Central memory CD4-positive, alpha-beta T cell (primary cell): ENCODE results near the gene ARL9.

Experiments
- DNase-seq: peaks from one replicate; pipeline ENCODE4 v3.0.0; 2022
- total RNA-seq, 3 experiments: gene quantifications; one replicate each; lab custom pipeline; 2026; lab: John Stamatoyannopoulos, UW

ARL9 gene, protein sequence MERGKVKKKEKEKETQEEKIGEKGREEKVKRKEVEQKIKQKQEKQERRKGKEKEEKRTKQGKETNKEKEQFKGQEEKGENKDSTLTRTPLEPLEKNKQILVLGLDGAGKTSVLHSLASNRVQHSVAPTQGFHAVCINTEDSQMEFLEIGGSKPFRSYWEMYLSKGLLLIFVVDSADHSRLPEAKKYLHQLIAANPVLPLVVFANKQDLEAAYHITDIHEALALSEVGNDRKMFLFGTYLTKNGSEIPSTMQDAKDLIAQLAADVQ
- total RNA-seq, result 0.19 to 0.44 (median 0.25) reads per million in 3 experiments

DNA sequence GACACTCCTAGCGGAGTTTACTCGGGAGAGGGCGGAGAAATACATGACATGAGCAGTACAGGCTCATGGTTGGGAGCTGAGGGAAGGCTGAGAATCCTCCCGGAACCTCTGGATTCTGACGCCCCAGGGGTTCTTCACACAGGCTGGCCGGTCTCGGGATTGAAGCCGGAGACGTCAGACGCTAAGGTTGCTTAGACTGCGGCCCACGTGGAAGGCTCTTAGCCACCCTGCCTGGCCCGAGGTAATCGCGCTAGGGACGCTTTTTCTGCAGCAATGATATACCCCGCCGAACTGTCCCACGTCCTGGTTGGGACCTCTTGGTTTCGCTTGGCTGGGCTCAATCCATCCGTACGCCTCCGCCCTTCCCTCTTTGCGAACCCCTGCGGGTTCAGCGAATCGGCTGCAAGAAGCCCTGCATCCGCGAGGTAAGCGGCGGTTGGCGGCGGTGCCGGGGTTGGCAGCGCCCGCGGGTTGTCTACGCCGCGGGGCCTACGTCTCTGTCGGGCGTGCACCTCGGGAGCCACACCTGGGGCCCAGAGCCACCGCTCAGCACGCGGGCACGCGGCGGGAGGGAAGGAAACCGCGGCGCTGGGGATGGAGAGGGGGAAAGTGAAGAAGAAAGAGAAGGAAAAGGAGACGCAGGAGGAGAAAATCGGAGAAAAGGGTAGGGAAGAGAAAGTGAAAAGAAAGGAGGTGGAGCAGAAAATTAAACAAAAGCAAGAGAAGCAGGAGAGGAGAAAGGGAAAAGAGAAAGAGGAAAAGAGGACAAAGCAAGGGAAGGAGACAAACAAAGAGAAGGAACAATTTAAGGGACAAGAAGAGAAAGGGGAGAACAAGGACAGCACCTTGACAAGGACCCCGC is at the start of gene ARL9:
Gene ARL9, plus strand, starts transcription at position 523 of the 862 bp plus-strand sequence. Its CDS starts 72 bp downstream, at position 595.
- peak; percentile 61 for DNase-seq

DNA sequence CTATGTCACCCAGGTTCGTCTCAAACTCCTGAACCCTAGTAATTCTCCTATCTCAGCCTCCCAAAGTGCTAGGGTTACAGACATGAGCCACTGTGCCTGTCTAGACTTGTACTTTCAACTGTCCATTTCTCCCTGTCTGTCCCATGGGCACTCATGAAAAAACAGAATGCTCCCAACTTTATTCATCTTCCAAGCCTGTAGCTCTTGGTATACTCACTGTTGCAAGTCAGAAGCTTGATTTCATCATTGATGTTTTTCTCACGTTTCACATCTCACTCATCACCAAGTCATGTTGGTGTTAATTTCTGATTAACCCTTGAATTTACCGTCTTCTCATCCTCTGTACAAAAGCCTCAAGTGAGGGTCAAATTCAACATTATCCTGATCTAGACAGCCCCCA is 45.5 kb upstream of the ARL9 start:
- no peak for DNase-seq

DNA sequence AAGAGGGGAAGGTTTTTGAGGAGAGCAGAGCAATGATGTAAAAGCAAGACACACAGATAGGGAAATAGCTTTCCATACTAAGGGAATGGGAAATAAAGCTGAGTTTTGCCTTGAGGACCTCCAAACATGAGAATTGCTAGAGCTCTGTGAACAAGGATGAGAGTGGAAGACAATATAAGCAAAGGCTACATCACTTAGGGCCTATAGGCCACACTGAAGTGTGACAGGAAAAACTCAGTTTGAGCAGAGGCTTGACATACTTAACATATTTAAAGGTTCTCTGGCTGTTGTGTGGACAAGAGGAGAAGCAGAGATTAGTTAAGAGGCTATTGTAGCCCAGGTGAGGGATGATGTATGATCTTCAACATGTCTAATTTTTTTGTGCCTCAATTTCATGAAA is 43.4 kb upstream of the ARL9 start:
- DNase-seq, result no peak

DNA sequence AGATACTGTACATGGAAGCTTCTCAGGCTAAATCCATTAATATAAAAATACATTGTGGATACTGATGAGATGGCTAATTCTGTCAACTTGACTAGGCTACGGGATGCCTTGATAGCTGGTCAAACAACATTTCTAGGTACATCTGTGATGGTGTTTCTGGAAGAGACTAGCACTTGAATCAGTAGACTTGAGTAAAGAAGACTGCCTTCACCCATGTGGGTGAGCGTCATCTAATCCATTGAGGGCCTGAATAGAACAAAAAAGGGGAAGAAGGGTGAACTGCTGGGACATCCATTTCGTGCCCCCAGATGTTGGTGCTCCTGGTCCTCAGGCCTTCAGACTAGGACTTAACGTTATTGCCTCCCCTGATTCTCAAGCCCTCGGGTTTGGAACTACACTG is 41.9 kb upstream of the ARL9 start:
- DNase-seq, result no peak

DNA sequence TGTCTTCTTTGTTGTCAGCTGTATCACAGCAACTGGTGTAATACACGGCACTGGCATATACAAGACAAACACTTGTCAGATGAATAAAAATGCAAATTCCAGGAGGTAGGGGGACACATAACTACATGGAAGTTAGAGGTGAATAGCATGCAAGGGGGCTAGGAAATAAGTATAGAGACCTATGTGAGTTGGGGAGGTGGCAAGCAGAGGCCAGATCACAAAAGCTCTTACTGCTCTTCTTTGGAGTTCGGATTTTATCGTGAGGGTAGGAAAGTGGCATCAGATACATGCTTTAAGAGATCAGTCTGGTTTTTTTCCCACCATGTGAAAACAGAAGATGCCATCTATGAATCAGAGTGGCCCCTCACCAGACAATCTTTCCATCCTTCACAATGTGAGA is 41.0 kb upstream of the ARL9 start:
- DNase-seq, result no peak

DNA sequence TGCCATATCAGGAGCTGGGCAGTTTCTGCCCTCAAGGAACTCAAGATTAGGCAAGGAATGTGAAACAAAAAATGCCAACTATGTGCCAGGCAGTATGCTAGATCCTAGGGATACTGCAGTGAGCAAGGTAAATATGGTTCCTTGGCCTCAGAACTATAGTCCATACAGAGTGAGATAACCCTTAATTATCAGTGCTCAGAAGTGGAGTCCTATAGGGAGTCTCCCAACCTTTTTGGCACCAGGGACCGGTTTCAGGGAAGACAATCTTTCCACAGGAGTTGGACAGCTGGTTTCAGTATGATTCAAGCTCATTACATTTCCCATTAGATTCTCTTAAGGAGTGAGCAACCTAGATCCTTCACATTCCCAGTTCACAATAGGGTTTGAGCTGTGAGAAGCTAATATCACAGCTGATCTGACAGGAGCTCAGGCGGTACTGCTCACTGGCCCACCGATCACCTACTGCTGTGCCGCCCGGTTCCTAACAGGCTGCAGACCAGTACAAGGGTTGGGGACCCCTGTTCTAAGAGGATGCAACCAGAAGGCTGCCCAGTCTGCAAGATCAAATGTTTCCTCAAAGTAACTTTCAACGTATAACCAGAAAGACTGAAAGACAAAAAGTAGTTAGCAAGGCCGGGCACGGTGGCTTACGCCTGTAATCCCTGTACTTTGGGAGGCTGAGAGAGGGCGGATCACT is 39.8 kb upstream of the ARL9 start:
- DNase-seq, result no peak

DNA sequence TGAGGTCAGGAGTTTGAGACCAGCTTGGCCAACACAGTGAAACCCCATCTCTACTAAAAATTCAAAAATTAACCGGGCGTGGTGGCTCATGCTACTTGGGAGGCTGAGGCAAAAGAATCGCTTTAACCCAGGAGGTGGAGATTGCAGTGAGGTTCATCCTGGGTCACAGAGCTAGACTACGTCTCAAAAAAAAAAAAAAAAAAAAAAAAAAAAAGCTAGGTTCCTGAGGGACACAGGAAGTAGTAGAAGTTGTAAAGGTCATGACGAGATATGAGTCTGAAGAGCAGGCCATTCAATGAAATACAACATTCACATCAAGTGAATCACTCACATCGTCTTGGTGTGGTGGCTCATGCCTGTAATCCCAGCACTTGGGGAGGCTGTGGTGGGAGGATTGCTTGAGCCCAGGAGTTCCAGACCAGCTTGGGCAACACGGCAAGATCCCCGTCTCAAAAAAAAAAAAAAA is 39.3 kb upstream of the ARL9 start:
- peak; percentile 2 for DNase-seq

DNA sequence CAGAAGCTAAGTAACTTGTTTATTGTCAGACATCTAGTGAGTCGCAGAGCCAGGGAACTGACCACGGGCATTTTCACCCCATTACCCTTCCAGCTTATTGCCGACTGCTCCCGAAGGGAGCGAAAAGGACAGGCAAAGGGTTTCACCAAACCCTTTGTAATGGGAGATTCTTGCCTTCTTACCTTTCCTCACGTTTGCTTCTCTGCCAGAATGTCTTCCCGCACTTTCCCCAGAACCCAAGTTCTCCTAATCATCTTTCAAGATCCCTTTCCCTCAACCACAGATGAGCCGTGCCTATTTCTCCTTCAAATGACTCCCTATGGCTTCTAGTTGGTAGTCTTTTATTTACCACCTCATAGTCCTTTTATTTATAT is 38.7 kb upstream of the ARL9 start:
- no peak for DNase-seq

DNA sequence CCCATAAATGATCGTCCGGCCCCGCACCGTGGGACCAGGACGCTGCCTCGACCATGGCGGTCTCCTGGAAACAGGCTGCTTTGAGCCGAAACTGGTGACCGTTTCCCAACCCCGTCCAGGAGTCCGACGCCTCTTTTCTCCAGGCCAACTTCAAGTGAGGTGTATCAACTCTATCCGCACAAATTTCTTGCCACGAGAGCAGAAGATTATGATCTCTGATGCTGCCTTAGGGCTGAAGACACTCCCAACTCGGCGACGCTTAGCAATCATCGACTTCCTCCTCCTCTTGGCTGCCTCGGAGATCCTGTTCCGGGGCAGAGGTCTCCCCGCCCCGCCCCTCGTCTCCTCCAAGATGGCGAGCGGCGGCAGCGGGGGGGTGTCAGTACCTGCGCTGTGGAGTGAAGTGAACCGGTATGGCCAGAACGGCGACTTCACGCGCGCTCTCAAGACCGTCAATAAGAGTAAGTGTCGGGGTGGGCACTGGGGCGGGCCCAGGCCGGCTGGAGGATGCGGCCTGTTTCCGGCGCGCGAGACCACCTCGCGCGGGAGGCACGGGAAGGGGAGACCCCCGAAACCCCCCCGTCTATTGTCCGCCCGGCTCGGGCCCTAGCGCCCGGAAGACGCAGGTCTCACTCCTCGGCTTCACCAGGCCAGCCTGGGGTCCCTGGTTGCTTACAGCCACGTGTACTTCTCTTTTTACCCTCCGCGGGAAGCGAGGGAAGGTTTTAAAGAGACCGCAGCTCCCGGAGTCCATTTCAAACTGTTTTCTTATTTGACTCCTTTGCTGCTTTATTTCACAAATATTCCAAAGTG is 38.1 kb upstream of the ARL9 start, which contains the start of gene SRP72:
Gene SRP72, plus strand, starts transcription at position 334 of the 813 bp plus-strand sequence. Its CDS starts 19 bp downstream, at position 353.
- DNase-seq, result peak; percentile 90

DNA sequence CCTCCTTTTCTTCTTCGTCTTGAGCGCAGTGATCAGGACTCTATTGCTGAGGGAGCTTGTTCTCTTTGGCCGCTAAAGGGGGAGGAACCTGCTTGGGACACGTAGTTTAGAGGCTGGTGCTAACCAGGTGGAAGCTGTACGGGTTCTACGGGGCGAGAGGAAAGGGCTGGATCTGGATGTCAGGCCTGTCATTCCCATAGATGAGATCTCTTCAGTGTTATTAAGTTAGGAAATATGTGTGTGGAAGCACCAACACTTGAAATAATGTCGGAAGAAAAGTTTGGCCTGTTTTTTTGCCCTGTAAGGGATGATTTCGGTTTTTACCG is 37.5 kb upstream of the ARL9 start:
- no peak for DNase-seq

DNA sequence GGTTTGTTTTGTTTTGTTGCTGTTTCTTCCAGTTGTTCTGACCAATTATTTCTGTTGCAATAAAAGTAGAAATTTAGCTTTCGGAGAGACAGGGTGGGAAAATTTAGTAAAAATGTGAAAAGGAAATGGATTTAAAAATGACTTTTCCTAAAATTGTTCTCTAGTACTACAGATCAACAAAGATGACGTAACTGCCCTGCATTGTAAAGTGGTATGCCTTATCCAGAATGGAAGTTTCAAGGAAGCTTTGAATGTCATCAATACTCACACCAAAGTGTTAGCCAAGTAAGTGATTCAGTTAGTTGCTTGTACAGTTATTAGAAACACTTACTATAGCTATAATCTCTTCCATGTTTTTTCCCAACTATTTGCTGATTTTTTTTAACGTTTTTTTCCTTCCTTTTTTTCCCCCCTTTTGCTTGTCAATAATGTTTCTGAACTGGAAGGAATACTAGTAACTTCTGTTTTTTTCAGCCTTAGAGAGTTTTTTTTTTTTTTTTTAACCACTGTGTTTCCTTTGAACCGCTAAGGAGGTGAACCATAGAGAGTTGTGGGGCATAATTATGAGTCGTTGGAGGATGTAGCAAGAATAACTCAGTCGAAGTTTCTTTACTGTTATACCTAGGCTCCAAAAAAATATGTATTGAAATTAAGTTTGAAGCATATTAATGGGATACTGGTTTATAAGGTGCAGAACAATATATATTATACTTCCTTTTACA is 35.9 kb upstream of the ARL9 start:
- no peak for DNase-seq

DNA sequence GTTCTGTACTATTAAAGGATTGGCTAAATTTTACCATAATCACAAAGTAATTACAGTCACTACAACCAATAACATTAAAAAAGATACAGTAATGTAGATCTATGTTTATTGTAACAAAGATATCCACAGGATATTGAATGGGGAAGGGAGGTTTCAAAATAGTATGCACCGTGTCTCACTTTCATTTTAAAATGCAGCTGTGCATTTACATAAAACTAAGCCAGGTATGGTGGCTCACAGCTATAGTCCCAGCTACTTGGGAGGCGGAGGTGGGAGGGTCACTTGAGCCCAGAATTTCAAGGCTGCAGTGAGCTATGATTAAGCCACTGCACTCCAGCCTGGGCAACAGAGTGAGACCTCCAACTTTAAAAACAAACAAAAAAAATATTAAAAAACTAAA is 29.7 kb upstream of the ARL9 start:
- DNase-seq, result no peak

DNA sequence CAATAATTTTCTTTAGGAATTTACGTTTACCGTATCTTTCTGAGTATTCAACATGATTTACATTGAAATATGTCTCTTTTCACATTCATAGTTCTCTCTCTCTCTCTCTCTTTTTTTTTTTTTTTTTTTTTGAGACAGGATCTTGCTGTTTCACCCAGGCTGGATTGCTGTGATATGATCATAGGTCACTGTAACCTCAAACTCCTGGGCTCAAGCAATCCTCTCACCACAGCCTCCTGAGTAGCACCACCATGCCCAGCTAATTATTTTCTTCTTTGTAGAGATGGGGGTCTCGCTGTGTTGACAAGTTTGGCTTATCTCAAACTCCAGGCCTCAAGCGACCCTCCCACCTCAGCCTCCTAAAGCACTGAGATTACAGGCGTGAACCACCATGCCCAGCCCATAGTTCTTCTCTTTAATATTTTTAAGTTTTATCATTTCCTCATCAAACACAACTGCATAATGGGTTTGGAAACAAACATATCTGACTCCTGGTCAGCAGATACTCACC is 28.3 kb upstream of the ARL9 start:
- no peak for DNase-seq

DNA sequence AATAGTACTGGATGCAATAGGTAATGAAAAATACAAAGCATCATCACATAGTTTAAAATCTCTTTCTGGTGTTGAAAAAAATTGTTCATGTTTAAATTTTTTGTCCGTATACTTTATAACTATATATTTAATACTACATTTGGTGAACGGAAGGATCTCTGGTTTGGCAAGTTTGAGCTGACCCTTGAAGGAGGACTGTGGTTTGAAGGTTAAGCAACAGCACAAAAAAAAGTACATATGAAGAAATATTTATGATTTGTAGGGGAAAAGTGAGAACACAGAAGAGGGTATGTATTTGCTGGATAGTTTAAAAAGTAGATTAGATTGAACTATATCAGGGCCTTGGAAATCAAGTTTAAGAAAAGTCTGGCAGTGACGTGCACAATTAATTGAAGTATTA is 24.9 kb upstream of the ARL9 start:
- no peak for DNase-seq

DNA sequence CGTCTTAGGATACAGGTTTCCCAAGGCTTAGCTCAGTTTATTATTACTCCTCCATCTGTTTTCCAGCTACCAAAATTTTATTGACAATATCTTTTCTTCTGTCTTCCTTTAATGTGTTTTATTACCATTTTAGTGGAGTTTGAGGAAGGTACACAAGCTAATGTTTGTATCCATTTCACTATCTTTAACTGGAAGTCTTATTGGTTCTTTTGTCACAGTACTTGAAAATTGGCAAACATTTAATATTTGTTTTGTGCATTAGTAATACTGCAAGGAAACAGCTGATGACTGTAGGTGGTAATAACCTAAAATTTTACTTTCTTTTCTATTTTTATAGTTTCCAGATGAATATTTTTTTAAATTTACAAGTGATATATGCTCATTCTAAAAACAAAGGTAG is 9.3 kb upstream of the ARL9 start:
- no peak for DNase-seq

DNA sequence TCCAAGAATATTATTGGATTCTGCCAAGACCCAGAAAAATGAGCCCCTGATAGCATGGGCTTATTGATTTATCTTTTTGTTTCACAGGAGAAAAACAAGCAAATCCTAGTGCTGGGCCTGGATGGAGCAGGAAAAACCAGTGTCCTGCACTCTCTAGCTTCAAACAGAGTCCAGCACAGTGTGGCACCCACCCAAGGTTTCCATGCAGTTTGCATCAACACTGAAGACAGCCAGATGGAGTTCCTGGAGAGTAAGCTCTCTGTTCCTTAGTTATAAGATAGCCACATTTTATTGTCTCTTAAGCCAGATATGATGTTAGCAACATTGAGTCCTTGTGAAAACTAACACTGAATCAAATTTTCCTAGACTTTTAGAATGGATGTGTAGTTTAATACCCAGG is 5.5 kb downstream of the ARL9 start:
- DNase-seq, result no peak

DNA sequence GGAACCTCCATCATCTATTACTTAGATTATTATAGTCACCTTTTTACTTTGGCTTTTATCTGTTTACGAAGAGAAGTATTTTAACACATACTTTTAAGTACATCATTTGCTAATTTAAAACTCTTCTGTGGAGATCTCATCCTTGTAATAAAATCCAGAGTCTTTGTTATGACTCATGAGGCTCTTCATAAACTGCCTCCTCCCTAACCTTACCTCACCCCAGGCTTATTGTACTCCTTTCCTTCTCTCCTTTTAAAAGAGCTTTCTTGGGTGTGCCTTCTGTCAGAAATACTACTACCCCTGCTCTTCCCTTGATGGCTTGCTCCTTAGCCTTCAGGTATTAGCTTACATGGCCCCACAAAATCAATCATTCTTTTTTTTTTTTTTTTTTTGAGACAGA is 6.6 kb downstream of the ARL9 start:
- no peak for DNase-seq

DNA sequence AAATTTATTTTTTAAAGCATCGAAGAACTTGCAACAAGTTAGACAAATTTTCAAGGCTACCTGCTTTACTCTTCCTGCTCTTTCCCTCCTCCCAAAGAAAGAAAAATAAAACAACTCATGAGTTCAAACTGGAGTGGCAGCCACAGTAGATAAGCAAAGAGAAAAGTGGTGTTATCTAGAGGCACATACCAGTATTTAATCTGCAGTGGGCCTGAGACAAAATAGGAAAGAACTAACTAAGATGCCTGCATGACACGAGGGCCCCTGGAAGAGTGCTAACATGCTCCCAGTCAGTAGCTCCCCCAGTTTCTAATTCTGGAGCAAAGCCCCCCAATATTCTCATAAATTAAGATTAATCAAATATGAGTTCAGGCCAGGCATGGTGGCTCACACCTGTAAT is 7.9 kb downstream of the ARL9 start:
- no peak for DNase-seq

DNA sequence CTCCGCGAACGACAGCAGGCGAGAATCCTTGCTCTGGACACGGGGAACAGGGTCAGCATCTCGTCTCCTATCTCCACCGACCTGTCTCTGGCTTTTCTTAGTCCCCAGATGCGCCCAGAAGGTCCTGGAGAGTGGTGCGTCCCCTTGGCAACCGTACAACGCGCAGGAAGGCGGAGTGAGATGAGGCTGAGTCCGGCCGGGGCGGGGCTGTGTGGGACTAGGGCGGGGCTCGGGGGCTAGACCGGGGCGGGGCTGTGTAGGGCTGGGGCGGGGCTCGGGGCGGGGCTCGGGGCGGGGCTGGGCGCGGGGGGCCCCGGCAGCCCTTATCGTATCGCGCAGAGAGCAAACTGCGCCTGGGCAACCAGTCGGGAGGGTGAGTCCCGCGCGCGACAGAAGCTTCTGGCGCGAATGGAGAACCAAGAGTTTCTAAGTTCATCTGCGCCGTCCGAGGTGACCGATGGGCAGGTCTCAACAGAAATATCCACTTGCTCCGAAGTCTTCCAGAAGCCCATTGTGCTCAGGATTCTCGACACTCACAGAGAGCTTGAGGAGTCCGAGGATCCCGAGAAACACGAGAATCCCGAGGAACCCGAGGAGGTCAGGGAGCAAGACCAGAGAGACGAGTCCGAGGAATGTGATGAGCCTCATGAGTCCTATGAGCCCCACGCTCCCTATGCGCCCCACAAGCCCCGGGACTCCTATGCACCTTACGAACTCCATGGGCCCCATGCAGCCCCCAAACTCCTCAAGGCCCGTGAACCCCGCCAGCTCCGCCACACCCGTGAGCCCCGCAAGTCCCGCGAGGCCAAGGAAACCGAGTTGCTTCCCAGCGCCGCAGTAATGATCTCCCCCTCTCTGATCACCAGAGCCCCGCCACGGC is 24.9 kb downstream of the ARL9 start:
- DNase-seq, result peak; percentile 61

DNA sequence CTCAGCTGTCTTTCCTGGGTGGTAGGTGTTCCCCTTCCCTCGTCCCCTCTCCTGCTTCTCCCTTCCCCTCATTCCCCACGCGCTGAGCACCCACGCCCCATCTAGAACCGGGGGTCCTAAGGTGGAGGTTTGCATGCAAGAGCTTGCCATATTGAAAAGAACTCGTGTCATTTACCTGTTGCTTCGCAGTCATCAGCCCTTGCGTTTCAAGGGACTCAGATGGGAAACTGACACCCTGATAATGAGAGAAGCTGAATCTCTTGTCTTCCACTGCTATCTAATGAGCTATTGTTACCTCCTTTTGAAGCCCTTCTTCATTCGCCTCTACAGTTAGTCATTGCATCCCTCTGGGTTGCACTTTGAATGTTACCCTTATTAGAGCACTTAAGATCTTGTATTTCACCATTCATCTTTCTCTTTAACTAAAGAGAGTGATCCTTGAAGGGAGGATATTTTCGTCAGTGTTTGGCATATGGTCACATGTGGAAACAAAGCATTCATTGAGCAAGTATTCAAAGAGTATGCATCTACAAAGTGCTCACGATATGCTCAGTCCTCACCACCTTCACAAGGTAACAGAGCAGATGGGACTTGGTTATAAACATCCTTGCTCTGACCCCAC is 25.7 kb downstream of the ARL9 start:
- DNase-seq, result no peak
